ENCODE measurements around the gene SORL1.

Gene SORL1

GRCh38 chr11:121429556-121429955 lies 22.6 kb upstream of the SORL1 start:
- DNase-seq (ENCODE audit: low read depth in 1 of 2, low spot score in 1 of 2), result no peak

GRCh38 chr11:121431820-121432526 lies 20.1 kb upstream of the SORL1 start:
- DNase-seq (ENCODE audit: low read depth in 1 of 2, low spot score in 1 of 2), result no peak

GRCh38 chr11:121435132-121435531 lies 17.0 kb upstream of the SORL1 start:
- no peak for DNase-seq (ENCODE audit: low read depth in 1 of 2, low spot score in 1 of 2)

- DNase-seq (ENCODE audit: low read depth in 1 of 2, low spot score in 1 of 2), result no peak
Observed at GRCh38 chr11:121435551-121436511, 16.3 kb upstream of the SORL1 start.

- DNase-seq (ENCODE audit: low read depth in 1 of 2, low spot score in 1 of 2), result no peak
Observed at GRCh38 chr11:121437018-121437685, 15.0 kb upstream of the SORL1 start.

GRCh38 chr11:121437686-121438078 lies 14.4 kb upstream of the SORL1 start:
- DNase-seq (ENCODE audit: low read depth in 1 of 2, low spot score in 1 of 2), result no peak

GRCh38 chr11:121439337-121439736 lies 12.8 kb upstream of the SORL1 start:
- DNase-seq (ENCODE audit: low read depth in 1 of 2, low spot score in 1 of 2), result no peak

GRCh38 chr11:121439759-121440158 lies 12.4 kb upstream of the SORL1 start:
- DNase-seq (ENCODE audit: low read depth in 1 of 2, low spot score in 1 of 2), result no peak

GRCh38 chr11:121441521-121441920 lies 10.6 kb upstream of the SORL1 start:
- DNase-seq (ENCODE audit: low read depth in 1 of 2, low spot score in 1 of 2), result no peak

- no peak for DNase-seq (ENCODE audit: low read depth in 1 of 2, low spot score in 1 of 2)
Observed at GRCh38 chr11:121443688-121444275, 8.3 kb upstream of the SORL1 start.

GRCh38 chr11:121444526-121444925 lies 7.6 kb upstream of the SORL1 start:
- no peak for DNase-seq (ENCODE audit: low read depth in 1 of 2, low spot score in 1 of 2)

GRCh38 chr11:121445071-121445768 lies 6.9 kb upstream of the SORL1 start:
- no peak for DNase-seq (ENCODE audit: low read depth in 1 of 2, low spot score in 1 of 2)

GRCh38 chr11:121446752-121447156 lies 5.4 kb upstream of the SORL1 start:
- DNase-seq (ENCODE audit: low read depth in 1 of 2, low spot score in 1 of 2), result no peak

GRCh38 chr11:121448011-121448410 lies 4.1 kb upstream of the SORL1 start:
- no peak for DNase-seq (ENCODE audit: low read depth in 1 of 2, low spot score in 1 of 2)

- DNase-seq (ENCODE audit: low read depth in 1 of 2, low spot score in 1 of 2), result no peak
Observed at GRCh38 chr11:121448431-121448941, 3.6 kb upstream of the SORL1 start.

- DNase-seq (ENCODE audit: low read depth in 1 of 2, low spot score in 1 of 2), result no peak
Observed at GRCh38 chr11:121449123-121449522, 3.0 kb upstream of the SORL1 start.

GRCh38 chr11:121449626-121450025 lies 2.5 kb upstream of the SORL1 start:
- no peak for DNase-seq (ENCODE audit: low read depth in 1 of 2, low spot score in 1 of 2)

GRCh38 chr11:121450401-121450800 lies 1.7 kb upstream of the SORL1 start:
- no peak for DNase-seq (ENCODE audit: low read depth in 1 of 2, low spot score in 1 of 2)

- no peak for DNase-seq (ENCODE audit: low read depth in 1 of 2, low spot score in 1 of 2)
Observed at GRCh38 chr11:121451178-121451985, 732 bp upstream of the SORL1 start.
